ENCODE data around the gene ST7. TPM values are rescaled to one million over a fixed set of nuclear protein-coding genes. Genes with fewer than 3 reads are reported as not detected.

ST7 gene
- total and polyA plus RNA-seq, 2 donors (not counting 1 experiment from before 2014, with no cell fraction given) = 2.3 to 4.6 TPM

- no peaks in the 10 kb centered on the region for H3K9me3 ChIP-seq (ENCODE audit: control extremely low read depth in 1 of 3, control insufficient read depth in 2 of 3, insufficient read depth in 1 of 3, low read length in 2 of 3)
- H3K4me1 ChIP-seq (ENCODE audit: control insufficient read depth in 2 of 2, insufficient read depth in 2 of 2, low read length in 2 of 2) = no peaks in the 10 kb centered on the region
- no peak overlapping the region for H2AFZ ChIP-seq (ENCODE audit: insufficient read depth, low read depth, low read length, poor library complexity, severe bottlenecking)
- Mint-ChIP-seq H3K27me3 (no peaks in the 10 kb centered on the region), H3K4me3 (no peak overlapping the region), H3K9me3 (ENCODE audit: insufficient read depth) (no peaks in the 10 kb centered on the region), H3K4me1 (no peaks in the 10 kb centered on the region), H3K27ac (no peak overlapping the region)
- DNase-seq (no peak), ATAC-seq (ENCODE audit: low read depth) (no peak)
- POLR2A ChIA-PET = no interaction called here
- H3K79me2 ChIP-seq (ENCODE audit: control insufficient read depth, insufficient read depth, low read length) = no peaks in the 10 kb centered on the region
- H3K4me3 ChIP-seq (ENCODE audit: control extremely low read depth in 1 of 5, extremely low read depth in 1 of 5, insufficient read depth in 1 of 5, low read depth in 2 of 5, low read length in 4 of 5) = no peak overlapping the region
- H3K9ac ChIP-seq (ENCODE audit: low read length) = no peak overlapping the region
- H4K20me1 ChIP-seq (ENCODE audit: control insufficient read depth, insufficient read depth, low read length, poor library complexity, severe bottlenecking) = no peaks in the 10 kb centered on the region
- intact Hi-C loops (cut with micrococcal nuclease) = no loop called here
- no CpG with 5 or more reads among the region's 4 CpGs for WGBS (ENCODE audit: insufficient coverage)
- no peaks in the 10 kb centered on the region for H3K27me3 ChIP-seq (replicated peaks in 1 of 4; ENCODE audit: control extremely low read depth in 1 of 4, control insufficient read depth in 3 of 4, insufficient read depth in 4 of 4, low read length in 3 of 4)
- H3K36me3 ChIP-seq (replicated peaks in 1 of 2; ENCODE audit: control extremely low read depth in 1 of 2, control insufficient read depth in 1 of 2, extremely low read depth in 1 of 2, insufficient read depth in 2 of 2, low read length in 1 of 2) = no peaks in the 10 kb centered on the region
- no peak for TF ChIP-seq EZH2 (IDR thresholded peaks at IDR 0.05; ENCODE audit: borderline replicate concordance, insufficient read depth, low read depth, low read length, poor library complexity, severe bottlenecking)
- TF ChIP-seq, protein P1, sequence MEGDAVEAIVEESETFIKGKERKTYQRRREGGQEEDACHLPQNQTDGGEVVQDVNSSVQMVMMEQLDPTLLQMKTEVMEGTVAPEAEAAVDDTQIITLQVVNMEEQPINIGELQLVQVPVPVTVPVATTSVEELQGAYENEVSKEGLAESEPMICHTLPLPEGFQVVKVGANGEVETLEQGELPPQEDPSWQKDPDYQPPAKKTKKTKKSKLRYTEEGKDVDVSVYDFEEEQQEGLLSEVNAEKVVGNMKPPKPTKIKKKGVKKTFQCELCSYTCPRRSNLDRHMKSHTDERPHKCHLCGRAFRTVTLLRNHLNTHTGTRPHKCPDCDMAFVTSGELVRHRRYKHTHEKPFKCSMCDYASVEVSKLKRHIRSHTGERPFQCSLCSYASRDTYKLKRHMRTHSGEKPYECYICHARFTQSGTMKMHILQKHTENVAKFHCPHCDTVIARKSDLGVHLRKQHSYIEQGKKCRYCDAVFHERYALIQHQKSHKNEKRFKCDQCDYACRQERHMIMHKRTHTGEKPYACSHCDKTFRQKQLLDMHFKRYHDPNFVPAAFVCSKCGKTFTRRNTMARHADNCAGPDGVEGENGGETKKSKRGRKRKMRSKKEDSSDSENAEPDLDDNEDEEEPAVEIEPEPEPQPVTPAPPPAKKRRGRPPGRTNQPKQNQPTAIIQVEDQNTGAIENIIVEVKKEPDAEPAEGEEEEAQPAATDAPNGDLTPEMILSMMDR (IDR thresholded peaks at IDR 0.05) = no peak
- no peak overlapping the region for H3K27ac ChIP-seq (ENCODE audit: low read length in 2 of 2)
- no peak overlapping the region for H3K4me2 ChIP-seq (replicated peaks; ENCODE audit: low read depth, low read length, poor library complexity, severe bottlenecking)
- CTCF ChIA-PET = no interaction called here
Observed at GRCh38 chr7:117158941-117159697, 205.8 kb downstream of the ST7 start.

- Mint-ChIP-seq H3K9me3 (ENCODE audit: insufficient read depth) (no peaks in the 10 kb centered on the region), H3K4me1 (no peaks in the 10 kb centered on the region), H3K27me3 (no peaks in the 10 kb centered on the region), H3K4me3 (no peak overlapping the region), H3K27ac (no peak overlapping the region)
- DNase-seq = no peak
- Histone ChIP-seq H3K4me3 (ENCODE audit: control extremely low read depth in 1 of 5, extremely low read depth in 1 of 5, insufficient read depth in 1 of 5, low read depth in 2 of 5, low read length in 4 of 5) (no peak overlapping the region), H4K20me1 (ENCODE audit: control insufficient read depth, insufficient read depth, low read length, poor library complexity, severe bottlenecking) (no peaks in the 10 kb centered on the region), H3K9ac (ENCODE audit: low read length) (no peak overlapping the region), H3K9me3 (ENCODE audit: control extremely low read depth in 1 of 3, control insufficient read depth in 2 of 3, insufficient read depth in 1 of 3, low read length in 2 of 3) (no peaks in the 10 kb centered on the region), H3K27me3 (replicated peaks in 1 of 4; ENCODE audit: control extremely low read depth in 1 of 4, control insufficient read depth in 3 of 4, insufficient read depth in 4 of 4, low read length in 3 of 4) (no peaks in the 10 kb centered on the region), H3K79me2 (ENCODE audit: control insufficient read depth, insufficient read depth, low read length) (no peaks in the 10 kb centered on the region), H3K27ac (ENCODE audit: low read length in 2 of 2) (no peak overlapping the region), H3K4me2 (replicated peaks; ENCODE audit: low read depth, low read length, poor library complexity, severe bottlenecking) (no peak overlapping the region), H2AFZ (ENCODE audit: insufficient read depth, low read depth, low read length, poor library complexity, severe bottlenecking) (no peak overlapping the region), H3K4me1 (ENCODE audit: control insufficient read depth in 2 of 2, insufficient read depth in 2 of 2, low read length in 2 of 2) (no peaks in the 10 kb centered on the region), H3K36me3 (replicated peaks in 1 of 2; ENCODE audit: control extremely low read depth in 1 of 2, control insufficient read depth in 1 of 2, extremely low read depth in 1 of 2, insufficient read depth in 2 of 2, low read length in 1 of 2) (no peaks in the 10 kb centered on the region)
- TF ChIP-seq, protein P1 (IDR thresholded peaks at IDR 0.05) = no peak
- TF ChIP-seq EZH2 (IDR thresholded peaks at IDR 0.05; ENCODE audit: borderline replicate concordance, insufficient read depth, low read depth, low read length, poor library complexity, severe bottlenecking) = no peak
- CTCF ChIA-PET = no interaction called here
- 100% methylated on average over 1 of the region's 2 CpGs for WGBS (ENCODE audit: insufficient coverage)
- intact Hi-C loops (cut with micrococcal nuclease) = no loop called here
- POLR2A ChIA-PET = no interaction called here
- no peak for ATAC-seq (ENCODE audit: low read depth)
Observed at GRCh38 chr7:117163101-117163500, 209.8 kb downstream of the ST7 start.
